Rectal smooth muscle tissue (tissue), 1 donor: ENCODE results near the gene NLGN1.

Experiments used
- H3K27ac ChIP-seq: one replicate; pipeline ENCODE4 v1.7.0; 2013; ENCODE audit warnings: low read depth, low read length, inconsistent platforms
- H3K27me3 ChIP-seq: one replicate; pipeline ENCODE4 v1.7.0; 2013; ENCODE audit warnings: low read length; ENCODE audit not compliant: control insufficient read depth, insufficient read depth
- H3K36me3 ChIP-seq: one replicate; pipeline ENCODE4 v1.7.0; 2013; ENCODE audit warnings: low read length; ENCODE audit not compliant: control insufficient read depth, insufficient read depth
- H3K4me1 ChIP-seq: one replicate; pipeline ENCODE4 v1.7.0; 2013; ENCODE audit warnings: low read length; ENCODE audit not compliant: control insufficient read depth, insufficient read depth
- H3K4me3 ChIP-seq: one replicate; pipeline ENCODE4 v1.7.0; 2013; ENCODE audit warnings: low read length
- H3K9ac ChIP-seq: one replicate; pipeline ENCODE4 v1.7.0; 2013; ENCODE audit warnings: low read length

The NLGN1 gene

GRCh38 chr3:173892547-173892946 lies 495.0 kb downstream of the NLGN1 start:
- Histone ChIP-seq H3K9ac (no peak overlapping the region), H3K36me3 (no peaks in the 10 kb centered on the region), H3K27me3 (no peaks in the 10 kb centered on the region), H3K4me1 (peaks cover 8% of the 10 kb centered on the region), H3K27ac (no peak overlapping the region), H3K4me3 (no peak overlapping the region)

GRCh38 chr3:173893066-173893465 lies 495.5 kb downstream of the NLGN1 start:
- Histone ChIP-seq H3K4me3 (no peak overlapping the region), H3K27ac (no peak overlapping the region), H3K4me1 (peaks cover 8% of the 10 kb centered on the region), H3K36me3 (no peaks in the 10 kb centered on the region), H3K9ac (no peak overlapping the region), H3K27me3 (no peaks in the 10 kb centered on the region)

- Histone ChIP-seq H3K27ac (no peak overlapping the region), H3K4me1 (peaks cover 8% of the 10 kb centered on the region), H3K9ac (no peak overlapping the region), H3K36me3 (no peaks in the 10 kb centered on the region), H3K4me3 (no peak overlapping the region), H3K27me3 (no peaks in the 10 kb centered on the region)
Observed at GRCh38 chr3:173893835-173894234, 496.3 kb downstream of the NLGN1 start.

DNA sequence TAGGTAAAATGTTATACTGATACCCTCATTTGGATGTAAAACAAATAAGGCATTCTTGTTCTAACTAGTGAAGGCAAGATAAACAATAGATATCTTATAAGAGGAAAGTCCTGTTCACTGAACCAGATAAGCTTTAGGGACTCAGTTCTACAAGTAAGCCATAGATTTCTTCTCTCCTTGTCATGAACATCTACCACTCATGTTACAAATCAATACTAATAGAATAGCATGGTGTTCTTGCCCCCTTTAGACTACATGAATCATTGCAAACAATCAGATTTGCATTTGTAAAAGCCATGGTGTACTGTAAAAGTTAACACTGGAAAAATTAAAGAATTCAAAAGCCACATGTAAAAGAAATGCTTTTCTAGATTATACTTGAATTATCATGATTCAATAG lies 500.1 kb downstream of the NLGN1 start:
- no peak overlapping the region for H3K27ac ChIP-seq
- H3K36me3 ChIP-seq, result no peaks in the 10 kb centered on the region
- H3K4me3 ChIP-seq, result no peak overlapping the region
- H3K9ac ChIP-seq, result no peak overlapping the region
- no peaks in the 10 kb centered on the region for H3K4me1 ChIP-seq
- no peaks in the 10 kb centered on the region for H3K27me3 ChIP-seq

DNA sequence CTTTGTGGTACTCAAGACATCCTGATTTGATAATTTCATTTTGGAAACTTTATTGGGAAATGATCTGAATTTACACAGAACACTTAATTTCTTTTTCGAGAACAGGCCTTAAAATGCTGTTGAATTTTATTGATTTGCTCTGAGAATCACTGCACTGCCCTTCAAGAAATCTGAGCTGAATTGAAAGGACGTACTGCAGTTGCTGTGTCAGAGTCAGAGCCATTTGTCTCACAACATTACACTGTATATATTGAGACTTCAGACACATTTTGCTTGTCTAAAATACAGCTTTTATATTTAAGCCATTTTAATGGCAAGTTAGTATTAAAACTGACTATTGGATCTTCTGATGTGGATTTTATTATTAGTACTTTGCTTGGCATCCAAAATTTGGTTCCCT lies 504.1 kb downstream of the NLGN1 start:
- no peaks in the 10 kb centered on the region for H3K4me1 ChIP-seq
- H3K36me3 ChIP-seq, result no peaks in the 10 kb centered on the region
- H3K27me3 ChIP-seq, result no peaks in the 10 kb centered on the region
- no peak overlapping the region for H3K9ac ChIP-seq
- H3K4me3 ChIP-seq, result no peak overlapping the region
- H3K27ac ChIP-seq, result no peak overlapping the region

- H3K4me3 ChIP-seq, result no peak overlapping the region
- no peak overlapping the region for H3K9ac ChIP-seq
- no peak overlapping the region for H3K27ac ChIP-seq
- H3K4me1 ChIP-seq, result no peaks in the 10 kb centered on the region
- no peaks in the 10 kb centered on the region for H3K36me3 ChIP-seq
- no peaks in the 10 kb centered on the region for H3K27me3 ChIP-seq
Observed at GRCh38 chr3:173902401-173902800, 504.9 kb downstream of the NLGN1 start.

DNA sequence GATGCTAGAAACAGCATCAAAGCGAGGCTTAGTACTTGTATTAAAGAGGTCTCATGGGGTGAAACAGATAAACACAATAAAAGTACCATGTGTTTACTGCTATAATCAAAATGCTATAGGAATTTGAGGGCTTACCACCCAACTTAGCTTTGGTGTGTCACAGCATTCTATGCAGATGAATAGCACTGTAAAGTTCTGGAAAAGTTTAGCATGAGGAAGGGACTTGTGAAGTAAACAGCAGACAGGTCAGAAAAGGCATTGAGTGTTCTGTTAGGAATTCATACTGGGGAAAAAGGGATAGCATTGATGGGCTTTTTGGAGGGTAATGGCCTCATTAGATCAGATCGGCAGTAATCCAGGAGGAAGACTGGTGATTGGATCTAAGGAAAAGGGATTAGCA lies 505.3 kb downstream of the NLGN1 start:
- Histone ChIP-seq H3K4me1 (no peaks in the 10 kb centered on the region), H3K9ac (no peak overlapping the region), H3K36me3 (no peaks in the 10 kb centered on the region), H3K27me3 (no peaks in the 10 kb centered on the region), H3K27ac (no peak overlapping the region), H3K4me3 (no peak overlapping the region)

- H3K36me3 ChIP-seq, result no peaks in the 10 kb centered on the region
- no peaks in the 10 kb centered on the region for H3K27me3 ChIP-seq
- H3K4me3 ChIP-seq, result no peak overlapping the region
- no peak overlapping the region for H3K9ac ChIP-seq
- H3K4me1 ChIP-seq, result no peaks in the 10 kb centered on the region
- H3K27ac ChIP-seq, result no peak overlapping the region
Observed at GRCh38 chr3:173905381-173905780, 507.8 kb downstream of the NLGN1 start.

DNA sequence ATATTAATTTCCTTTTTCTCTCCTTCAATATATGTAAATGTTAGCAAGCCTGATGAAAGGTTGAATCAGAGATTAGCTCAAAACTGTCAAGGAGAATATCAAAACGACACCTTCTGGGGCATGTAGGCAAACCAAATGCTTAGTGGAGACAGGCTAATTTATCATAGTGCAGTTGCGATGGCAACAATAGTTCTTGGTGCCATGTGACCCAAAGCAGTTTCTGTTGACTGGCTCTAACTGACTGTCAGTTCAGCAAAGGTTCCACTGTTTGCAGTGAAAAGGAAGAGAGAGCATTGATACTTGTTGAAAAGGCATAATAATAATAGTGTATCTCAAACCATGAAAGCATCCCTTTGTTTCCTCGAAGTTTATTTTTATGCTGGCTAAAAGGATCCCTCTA lies 513.9 kb downstream of the NLGN1 start:
- Histone ChIP-seq H3K27me3 (no peaks in the 10 kb centered on the region), H3K4me3 (no peak overlapping the region), H3K27ac (no peak overlapping the region), H3K9ac (no peak overlapping the region), H3K36me3 (no peaks in the 10 kb centered on the region), H3K4me1 (no peaks in the 10 kb centered on the region)

- no peaks in the 10 kb centered on the region for H3K27me3 ChIP-seq
- H3K9ac ChIP-seq, result no peak overlapping the region
- H3K36me3 ChIP-seq, result no peaks in the 10 kb centered on the region
- no peaks in the 10 kb centered on the region for H3K4me1 ChIP-seq
- H3K4me3 ChIP-seq, result no peak overlapping the region
- no peak overlapping the region for H3K27ac ChIP-seq
Observed at GRCh38 chr3:173912126-173912525, 514.6 kb downstream of the NLGN1 start.

DNA sequence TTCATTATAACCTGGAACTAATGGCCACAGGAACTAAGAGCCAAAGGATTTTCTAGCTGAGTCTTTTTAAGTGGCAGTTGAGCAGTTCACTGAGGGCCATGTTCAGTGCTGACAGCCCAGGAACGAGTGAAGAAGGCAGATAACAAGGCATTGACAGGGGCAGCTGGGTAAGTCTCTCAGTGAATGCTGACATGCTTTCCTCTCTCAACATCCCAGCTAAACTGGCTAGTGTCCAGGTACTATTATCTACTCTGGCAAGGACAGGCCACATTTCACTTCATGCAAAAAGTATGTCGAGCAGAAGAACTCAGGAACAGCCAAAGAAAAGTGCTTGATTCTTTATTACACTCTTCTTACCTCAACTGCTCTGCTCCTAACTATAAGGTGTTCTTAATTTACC lies 515.9 kb downstream of the NLGN1 start:
- no peak overlapping the region for H3K4me3 ChIP-seq
- H3K4me1 ChIP-seq, result no peaks in the 10 kb centered on the region
- no peaks in the 10 kb centered on the region for H3K36me3 ChIP-seq
- H3K27ac ChIP-seq, result no peak overlapping the region
- H3K9ac ChIP-seq, result no peak overlapping the region
- no peaks in the 10 kb centered on the region for H3K27me3 ChIP-seq

DNA sequence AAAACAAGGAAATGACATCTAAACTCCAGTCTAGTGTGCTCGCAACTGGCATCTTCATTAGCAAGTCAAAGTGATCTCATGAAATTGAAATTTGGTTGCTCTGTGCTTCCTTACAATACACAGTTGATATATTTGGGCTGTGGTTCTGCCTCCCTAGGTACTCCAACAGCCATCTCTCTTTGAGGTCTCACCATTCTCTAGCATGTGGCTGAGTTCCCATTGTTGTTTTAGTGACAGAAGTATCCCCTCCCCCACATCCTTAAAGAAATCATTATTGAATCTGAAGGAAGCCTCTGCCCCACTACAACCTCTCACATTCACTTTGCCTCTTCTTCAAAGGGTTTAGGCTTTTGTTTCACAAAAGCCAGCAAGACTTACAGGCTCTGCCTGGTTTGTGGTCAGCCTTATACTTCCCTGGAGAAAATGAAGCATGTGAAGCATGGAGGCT lies 516.5 kb downstream of the NLGN1 start:
- H3K27me3 ChIP-seq, result no peaks in the 10 kb centered on the region
- H3K4me1 ChIP-seq, result no peaks in the 10 kb centered on the region
- H3K27ac ChIP-seq, result no peak overlapping the region
- no peak overlapping the region for H3K9ac ChIP-seq
- H3K4me3 ChIP-seq, result no peak overlapping the region
- H3K36me3 ChIP-seq, result no peaks in the 10 kb centered on the region

GRCh38 chr3:173916799-173917198 lies 519.3 kb downstream of the NLGN1 start:
- no peaks in the 10 kb centered on the region for H3K36me3 ChIP-seq
- H3K4me3 ChIP-seq, result no peak overlapping the region
- H3K27ac ChIP-seq, result no peak overlapping the region
- no peaks in the 10 kb centered on the region for H3K27me3 ChIP-seq
- H3K9ac ChIP-seq, result no peak overlapping the region
- no peaks in the 10 kb centered on the region for H3K4me1 ChIP-seq
